SK-N-SH treated with all-trans-retinoic acid at 6 μM for 48 hours (cell line): ENCODE measurements around the gene RUSF1.

ENCODE experiments used
- ATAC-seq: fragments of 200-7000 bp; cut with Tn5 transposase; 3 replicates; pipeline ENCODE4 v1.9.1; 2020; ENCODE audit warnings: mild to moderate bottlenecking, moderate library complexity
- ARNTL ChIP-seq: fragments of 450-650 bp; formaldehyde crosslinking; IDR thresholded peaks from 2 replicates; pipeline ENCODE4 v1.5.0; 2020; ENCODE audit warnings: low read depth, mild to moderate bottlenecking, moderate library complexity, borderline replicate concordance
- BACH2 ChIP-seq: fragments of 250-450 bp; sonication (Bioruptor Pico); IDR thresholded peaks from 2 replicates; pipeline ENCODE4 v1.9.0; 2021; ENCODE audit warnings: mild to moderate bottlenecking, borderline replicate concordance
- CSDC2 ChIP-seq: fragments of 250-450 bp; sonication (Bioruptor Pico); IDR thresholded peaks from 2 replicates; pipeline ENCODE4 v1.5.0; 2020; ENCODE audit warnings: mild to moderate bottlenecking, moderate library complexity
- ESRRG ChIP-seq: fragments of 250-450 bp; sonication (Bioruptor Pico); IDR thresholded peaks from 2 replicates; pipeline ENCODE4 v1.6.1; 2021; ENCODE audit warnings: mild to moderate bottlenecking
- OSR1 ChIP-seq: fragments of 250-450 bp; sonication (Bioruptor Pico); IDR thresholded peaks from 2 replicates; pipeline ENCODE4 v1.8.0; 2022; ENCODE audit warnings: moderate library complexity, mild to moderate bottlenecking, inconsistent platforms
- PATZ1 ChIP-seq: fragments of 250-450 bp; sonication (Bioruptor Pico); IDR thresholded peaks from 2 replicates; pipeline ENCODE4 v1.8.0; 2020; ENCODE audit warnings: mild to moderate bottlenecking, moderate library complexity, borderline replicate concordance
- POU6F1 ChIP-seq: fragments of 250-450 bp; sonication (Bioruptor Pico); IDR thresholded peaks from 2 replicates; pipeline ENCODE4 v1.8.0; 2021; ENCODE audit warnings: low read depth, mild to moderate bottlenecking, moderate library complexity, borderline replicate concordance
- PPARA ChIP-seq: fragments of 250-450 bp; sonication (Bioruptor Pico); IDR thresholded peaks from 2 replicates; pipeline ENCODE4 v1.5.0; 2020; ENCODE audit warnings: mild to moderate bottlenecking, borderline replicate concordance
- RARB ChIP-seq: fragments of 250-450 bp; sonication (Bioruptor Pico); IDR thresholded peaks from 2 replicates; pipeline ENCODE4 v1.8.0; 2021; ENCODE audit warnings: mild to moderate bottlenecking, moderate library complexity
- SNAI2 ChIP-seq: fragments of 250-450 bp; sonication (Bioruptor Pico); IDR thresholded peaks from 2 replicates; pipeline ENCODE4 v1.5.0; 2020; ENCODE audit warnings: mild to moderate bottlenecking, moderate library complexity
- TCF4 ChIP-seq: fragments of 250-450 bp; sonication (Bioruptor Pico); IDR thresholded peaks from 2 replicates; pipeline ENCODE4 v1.8.0; 2021; ENCODE audit warnings: mild to moderate bottlenecking, moderate library complexity, borderline replicate concordance
- TOX ChIP-seq: fragments of 250-450 bp; sonication (Bioruptor Pico); IDR thresholded peaks from 2 replicates; pipeline ENCODE4 v1.8.0; 2021; ENCODE audit warnings: mild to moderate bottlenecking, moderate library complexity, borderline replicate concordance
- TSHZ2 ChIP-seq: fragments of 250-450 bp; sonication (Bioruptor Pico); IDR thresholded peaks from 2 replicates; pipeline ENCODE4 v1.5.0; 2020; ENCODE audit warnings: mild to moderate bottlenecking, moderate library complexity
- ZC3H10 ChIP-seq: fragments of 250-450 bp; sonication (Bioruptor Pico); IDR thresholded peaks from 2 replicates; pipeline ENCODE4 v1.5.1; 2021; ENCODE audit warnings: mild to moderate bottlenecking, moderate library complexity
- ZFP3 ChIP-seq: fragments of 250-450 bp; sonication (Bioruptor Pico); IDR thresholded peaks from 2 replicates; pipeline ENCODE4 v1.5.0; 2020; ENCODE audit warnings: mild to moderate bottlenecking, moderate library complexity
- ZFP30 ChIP-seq: fragments of 450-650 bp; formaldehyde crosslinking; IDR thresholded peaks from 2 replicates; pipeline ENCODE4 v1.5.0; 2022; ENCODE audit warnings: mild to moderate bottlenecking, moderate library complexity
- ZNF565 ChIP-seq: fragments of 450-650 bp; formaldehyde crosslinking; conservative IDR thresholded peaks from 2 replicates; pipeline ENCODE4 v1.5.0; 2020; ENCODE audit warnings: low read depth, mild to moderate bottlenecking, moderate library complexity
- ZNF70 ChIP-seq: fragments of 450-650 bp; formaldehyde crosslinking; IDR thresholded peaks from 2 replicates; pipeline ENCODE4 v1.5.0; 2020; ENCODE audit warnings: mild to moderate bottlenecking, moderate library complexity
- TF ChIP-seq, protein P1 (sequence below): fragments of 250-450 bp; sonication (Bioruptor Pico); IDR thresholded peaks from 2 replicates; pipeline ENCODE4 v1.5.1; 2020; ENCODE audit warnings: low read depth, mild to moderate bottlenecking, moderate library complexity
- TF ChIP-seq, protein P2 (sequence below): fragments of 250-450 bp; sonication (Bioruptor Pico); IDR thresholded peaks from 2 replicates; pipeline ENCODE4 v1.5.1; 2021; ENCODE audit warnings: mild to moderate bottlenecking, moderate library complexity

Gene RUSF1

GRCh38 chr16:31535737-31536136 is 27.5 kb upstream of the RUSF1 start:
- ATAC-seq = no peak
- TF ChIP-seq PPARA (CRISPR knock-in tag) (no peak), TCF4 (CRISPR knock-in tag) (no peak), ESRRG (CRISPR knock-in tag) (no peak), ZNF565 (CRISPR knock-in tag) (no peak), OSR1 (CRISPR knock-in tag) (no peak), ZFP3 (CRISPR knock-in tag) (no peak), TSHZ2 (CRISPR knock-in tag) (no peak), BACH2 (CRISPR knock-in tag) (no peak), ZNF70 (no peak), ZFP30 (CRISPR knock-in tag) (no peak), RARB (CRISPR knock-in tag) (no peak), PATZ1 (CRISPR knock-in tag) (no peak), CSDC2 (no peak), ZC3H10 (CRISPR knock-in tag) (no peak)

DNA sequence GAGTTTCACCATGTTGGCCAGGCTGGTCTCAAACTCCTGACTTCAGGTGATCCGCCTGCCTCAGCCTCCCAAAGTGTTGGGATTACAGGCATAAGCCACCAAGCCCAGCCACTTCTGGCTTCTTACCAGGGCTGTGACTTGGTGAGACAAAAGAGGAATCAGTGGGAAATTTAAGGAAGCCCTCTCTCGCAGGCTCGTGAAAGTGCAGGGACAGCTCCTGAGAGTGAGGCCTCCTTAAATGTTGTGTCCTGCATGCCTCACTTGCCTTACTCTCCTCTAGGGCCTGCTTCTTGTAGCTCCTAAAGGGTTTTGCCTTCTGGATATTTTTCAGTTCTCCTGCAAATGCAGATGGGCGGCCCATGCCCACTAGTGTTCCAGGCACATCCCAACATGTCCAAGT is 24.7 kb upstream of the RUSF1 start:
- no peak for TF ChIP-seq OSR1 (CRISPR knock-in tag)
- TF ChIP-seq SNAI2 (CRISPR knock-in tag) = no peak
- TF ChIP-seq ZNF70 = no peak
- TF ChIP-seq BACH2 (CRISPR knock-in tag) = no peak
- TF ChIP-seq PATZ1 (CRISPR knock-in tag) = no peak
- TF ChIP-seq ZC3H10 (CRISPR knock-in tag) = no peak
- TF ChIP-seq POU6F1 (CRISPR knock-in tag) = no peak
- TF ChIP-seq, protein P1, sequence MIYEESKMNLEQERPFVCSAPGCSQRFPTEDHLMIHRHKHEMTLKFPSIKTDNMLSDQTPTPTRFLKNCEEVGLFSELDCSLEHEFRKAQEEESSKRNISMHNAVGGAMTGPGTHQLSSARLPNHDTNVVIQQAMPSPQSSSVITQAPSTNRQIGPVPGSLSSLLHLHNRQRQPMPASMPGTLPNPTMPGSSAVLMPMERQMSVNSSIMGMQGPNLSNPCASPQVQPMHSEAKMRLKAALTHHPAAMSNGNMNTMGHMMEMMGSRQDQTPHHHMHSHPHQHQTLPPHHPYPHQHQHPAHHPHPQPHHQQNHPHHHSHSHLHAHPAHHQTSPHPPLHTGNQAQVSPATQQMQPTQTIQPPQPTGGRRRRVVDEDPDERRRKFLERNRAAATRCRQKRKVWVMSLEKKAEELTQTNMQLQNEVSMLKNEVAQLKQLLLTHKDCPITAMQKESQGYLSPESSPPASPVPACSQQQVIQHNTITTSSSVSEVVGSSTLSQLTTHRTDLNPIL (CRISPR knock-in tag) = no peak
- TF ChIP-seq, protein P2, sequence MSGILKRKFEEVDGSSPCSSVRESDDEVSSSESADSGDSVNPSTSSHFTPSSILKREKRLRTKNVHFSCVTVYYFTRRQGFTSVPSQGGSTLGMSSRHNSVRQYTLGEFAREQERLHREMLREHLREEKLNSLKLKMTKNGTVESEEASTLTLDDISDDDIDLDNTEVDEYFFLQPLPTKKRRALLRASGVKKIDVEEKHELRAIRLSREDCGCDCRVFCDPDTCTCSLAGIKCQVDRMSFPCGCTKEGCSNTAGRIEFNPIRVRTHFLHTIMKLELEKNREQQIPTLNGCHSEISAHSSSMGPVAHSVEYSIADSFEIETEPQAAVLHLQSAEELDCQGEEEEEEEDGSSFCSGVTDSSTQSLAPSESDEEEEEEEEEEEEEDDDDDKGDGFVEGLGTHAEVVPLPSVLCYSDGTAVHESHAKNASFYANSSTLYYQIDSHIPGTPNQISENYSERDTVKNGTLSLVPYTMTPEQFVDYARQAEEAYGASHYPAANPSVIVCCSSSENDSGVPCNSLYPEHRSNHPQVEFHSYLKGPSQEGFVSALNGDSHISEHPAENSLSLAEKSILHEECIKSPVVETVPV (CRISPR knock-in tag) = no peak
- TF ChIP-seq ZNF565 (CRISPR knock-in tag) = no peak
- TF ChIP-seq TOX (CRISPR knock-in tag) = no peak
- ATAC-seq = no peak

DNA sequence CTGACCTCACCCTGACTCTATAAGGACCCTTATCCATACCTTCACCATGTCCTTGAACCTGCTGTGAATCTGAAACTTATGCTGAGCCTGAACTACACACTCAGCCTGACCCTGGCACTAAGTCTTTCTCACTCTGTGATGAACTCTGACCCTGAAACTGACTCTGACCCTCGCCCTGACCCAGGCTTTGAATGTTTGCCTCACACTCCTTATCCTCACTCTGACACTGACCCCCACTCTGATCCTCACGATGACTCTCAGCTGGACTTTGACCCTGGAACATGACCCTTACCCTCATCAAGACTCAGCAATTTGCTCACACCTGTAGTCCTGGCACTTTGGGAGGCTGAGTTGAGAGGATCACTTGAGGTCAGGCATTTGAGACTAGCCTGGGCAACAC is 23.9 kb upstream of the RUSF1 start:
- no peak for TF ChIP-seq TOX (CRISPR knock-in tag)
- no peak for TF ChIP-seq SNAI2 (CRISPR knock-in tag)
- TF ChIP-seq ZC3H10 (CRISPR knock-in tag) = no peak
- TF ChIP-seq ARNTL (CRISPR knock-in tag) = no peak
- no peak for TF ChIP-seq PPARA (CRISPR knock-in tag)
- TF ChIP-seq TSHZ2 (CRISPR knock-in tag) = no peak
- ATAC-seq = no peak
